ENCODE results near the gene GLRA2. TPM values are rescaled to one million over a fixed set of nuclear protein-coding genes. Genes with fewer than 3 reads are reported as not detected.

The GLRA2 gene
- polyA plus RNA-seq, 1 donor (not counting 4 experiments of a cell fraction or from before 2014, with no cell fraction given), result not detected

DNA sequence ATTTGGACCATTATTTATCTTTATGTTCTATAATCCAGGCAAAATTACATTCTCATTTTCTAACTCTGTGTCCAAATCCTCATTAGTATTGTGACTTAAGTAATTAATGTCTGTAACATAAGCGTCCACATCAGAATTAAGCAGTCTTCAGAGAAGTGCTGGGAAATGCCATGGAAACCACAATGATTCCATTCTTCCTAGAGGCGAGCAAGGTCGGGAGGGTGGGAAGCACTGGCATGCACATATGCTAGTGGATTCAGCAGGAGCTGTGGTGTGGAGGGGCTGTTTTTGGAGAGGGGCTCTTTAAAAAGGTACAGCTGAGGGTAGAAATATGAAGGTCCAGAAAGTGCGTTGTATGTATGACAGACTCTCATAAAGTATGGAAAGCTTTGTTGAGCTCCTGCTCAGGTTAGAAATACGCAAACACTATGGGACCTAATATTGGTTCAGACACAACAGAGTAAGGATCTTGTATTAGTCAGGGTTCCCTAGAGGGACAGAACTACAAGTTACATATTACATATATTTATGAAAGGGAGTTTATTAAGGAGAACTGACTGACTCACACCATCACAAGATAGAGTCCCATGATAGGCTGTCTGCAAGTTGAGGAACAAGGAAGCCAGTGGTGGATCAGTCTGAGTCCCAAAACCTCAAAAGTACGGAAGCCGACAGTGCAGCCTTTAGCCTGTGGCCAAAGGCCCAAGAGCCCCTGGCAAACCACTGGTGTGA, 61.5 kb downstream of the GLRA2 start:
- DNase-seq (ENCODE audit: low read depth, low spot score) (no peak), FAIRE-seq (no peak)
- H2AFZ ChIP-seq (ENCODE audit: control insufficient read depth, low read length), result no peak overlapping the region
- H3K4me1 ChIP-seq (ENCODE audit: control insufficient read depth, extremely low read depth, insufficient read depth, low read length), result no peaks in the 10 kb centered on the region
- TF ChIP-seq, protein P1, sequence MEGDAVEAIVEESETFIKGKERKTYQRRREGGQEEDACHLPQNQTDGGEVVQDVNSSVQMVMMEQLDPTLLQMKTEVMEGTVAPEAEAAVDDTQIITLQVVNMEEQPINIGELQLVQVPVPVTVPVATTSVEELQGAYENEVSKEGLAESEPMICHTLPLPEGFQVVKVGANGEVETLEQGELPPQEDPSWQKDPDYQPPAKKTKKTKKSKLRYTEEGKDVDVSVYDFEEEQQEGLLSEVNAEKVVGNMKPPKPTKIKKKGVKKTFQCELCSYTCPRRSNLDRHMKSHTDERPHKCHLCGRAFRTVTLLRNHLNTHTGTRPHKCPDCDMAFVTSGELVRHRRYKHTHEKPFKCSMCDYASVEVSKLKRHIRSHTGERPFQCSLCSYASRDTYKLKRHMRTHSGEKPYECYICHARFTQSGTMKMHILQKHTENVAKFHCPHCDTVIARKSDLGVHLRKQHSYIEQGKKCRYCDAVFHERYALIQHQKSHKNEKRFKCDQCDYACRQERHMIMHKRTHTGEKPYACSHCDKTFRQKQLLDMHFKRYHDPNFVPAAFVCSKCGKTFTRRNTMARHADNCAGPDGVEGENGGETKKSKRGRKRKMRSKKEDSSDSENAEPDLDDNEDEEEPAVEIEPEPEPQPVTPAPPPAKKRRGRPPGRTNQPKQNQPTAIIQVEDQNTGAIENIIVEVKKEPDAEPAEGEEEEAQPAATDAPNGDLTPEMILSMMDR (optimal IDR thresholded peaks at IDR 0.05 in 1 of 3, IDR thresholded peaks at IDR 0.05 in 1 of 3, conservative IDR thresholded peaks at IDR 0.05 in 1 of 3; ENCODE audit: extremely low read depth in 1 of 3, insufficient read depth in 2 of 3, low read length in 3 of 3), result no peak
- no peak for TF ChIP-seq EZH2 (IDR thresholded peaks at IDR 0.05; ENCODE audit: low read length)
- H3K4me3 ChIP-seq (ENCODE audit: control insufficient read depth in 2 of 3, extremely low read depth in 1 of 3, insufficient read depth in 2 of 3, low read depth in 1 of 3, low read length in 3 of 3), result no peak overlapping the region
- no peaks in the 10 kb centered on the region for H3K27me3 ChIP-seq (ENCODE audit: control insufficient read depth, extremely low read depth, insufficient read depth, low read length)
- no peak overlapping the region for H3K4me2 ChIP-seq (ENCODE audit: control insufficient read depth, extremely low read depth, insufficient read depth, low read depth, low read length)
- H4K20me1 ChIP-seq (ENCODE audit: control insufficient read depth, extremely low read depth, insufficient read depth, low read length), result no peaks in the 10 kb centered on the region
- no peaks in the 10 kb centered on the region for H3K9me1 ChIP-seq (ENCODE audit: control insufficient read depth, extremely low read depth, insufficient read depth, low read length)
- H3K27ac ChIP-seq (ENCODE audit: control insufficient read depth, insufficient read depth, low read length), result no peak overlapping the region
- no peaks in the 10 kb centered on the region for H3K36me3 ChIP-seq (ENCODE audit: control insufficient read depth in 2 of 2, extremely low read depth in 1 of 2, insufficient read depth in 2 of 2, low read length in 2 of 2)
- no peaks in the 10 kb centered on the region for H3K79me2 ChIP-seq (ENCODE audit: control insufficient read depth, insufficient read depth, low read length)
- dilution Hi-C loops (cut with MboI; ENCODE audit: extremely low pct_ligation_motif_present, low sequenced_read_pairs), result no loop called here
- no peak overlapping the region for H3K9ac ChIP-seq (ENCODE audit: control insufficient read depth, extremely low read depth, insufficient read depth, low read length)
- H3K9me3 ChIP-seq (ENCODE audit: control insufficient read depth, low read depth, low read length), result no peaks in the 10 kb centered on the region

DNA sequence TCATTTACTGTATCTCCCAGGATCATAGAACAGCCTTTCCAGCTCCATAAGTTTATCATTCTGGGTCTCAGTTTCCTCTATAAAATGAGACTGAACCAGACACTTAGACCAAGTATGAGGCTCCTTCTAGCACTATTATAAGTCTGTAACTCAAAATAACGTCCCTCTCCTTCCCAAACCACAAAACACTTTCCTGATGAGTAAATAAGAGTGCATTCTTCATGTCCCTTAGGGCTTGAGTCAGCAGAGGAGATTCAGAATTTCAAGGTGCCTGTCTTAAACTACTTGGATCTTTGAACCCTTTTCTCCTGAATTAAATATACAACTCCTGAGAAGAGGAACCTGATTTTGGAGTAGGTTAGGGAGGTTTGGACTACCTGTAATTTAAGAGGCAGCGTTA, 62.6 kb downstream of the GLRA2 start:
- Histone ChIP-seq H4K20me1 (ENCODE audit: control insufficient read depth, extremely low read depth, insufficient read depth, low read length) (no peaks in the 10 kb centered on the region), H3K27me3 (ENCODE audit: control insufficient read depth, extremely low read depth, insufficient read depth, low read length) (no peaks in the 10 kb centered on the region), H3K36me3 (ENCODE audit: control insufficient read depth in 2 of 2, extremely low read depth in 1 of 2, insufficient read depth in 2 of 2, low read length in 2 of 2) (no peaks in the 10 kb centered on the region), H3K9me1 (ENCODE audit: control insufficient read depth, extremely low read depth, insufficient read depth, low read length) (no peaks in the 10 kb centered on the region), H3K4me1 (ENCODE audit: control insufficient read depth, extremely low read depth, insufficient read depth, low read length) (no peaks in the 10 kb centered on the region), H3K79me2 (ENCODE audit: control insufficient read depth, insufficient read depth, low read length) (no peaks in the 10 kb centered on the region), H3K4me2 (ENCODE audit: control insufficient read depth, extremely low read depth, insufficient read depth, low read depth, low read length) (no peak overlapping the region), H3K27ac (ENCODE audit: control insufficient read depth, insufficient read depth, low read length) (no peak overlapping the region), H2AFZ (ENCODE audit: control insufficient read depth, low read length) (no peak overlapping the region), H3K4me3 (ENCODE audit: control insufficient read depth in 2 of 3, extremely low read depth in 1 of 3, insufficient read depth in 2 of 3, low read depth in 1 of 3, low read length in 3 of 3) (no peak overlapping the region), H3K9ac (ENCODE audit: control insufficient read depth, extremely low read depth, insufficient read depth, low read length) (no peak overlapping the region), H3K9me3 (ENCODE audit: control insufficient read depth, low read depth, low read length) (no peaks in the 10 kb centered on the region)
- DNase-seq (ENCODE audit: low read depth, low spot score) (no peak), FAIRE-seq (no peak)
- dilution Hi-C loops (cut with MboI; ENCODE audit: extremely low pct_ligation_motif_present, low sequenced_read_pairs), result no loop called here
- TF ChIP-seq EZH2 (IDR thresholded peaks at IDR 0.05; ENCODE audit: low read length), result no peak
- TF ChIP-seq, protein P1 (optimal IDR thresholded peaks at IDR 0.05 in 1 of 3, IDR thresholded peaks at IDR 0.05 in 1 of 3, conservative IDR thresholded peaks at IDR 0.05 in 1 of 3; ENCODE audit: extremely low read depth in 1 of 3, insufficient read depth in 2 of 3, low read length in 3 of 3), result no peak

Data from keratinocyte (primary cell).